ELF-1 (cell line): Measurements from ENCODE around the gene ADAT3.
A peak's percentile ranks its signal among the peaks of the same experiment; 100 is the strongest.

ENCODE experiments used
- DNase-seq: peaks from one replicate; pipeline ENCODE4 v3.0.0-alpha.2; 2016; ENCODE audit warnings: low read depth, low spot score

Gene ADAT3

GRCh38 chr19:1936916-1937610, 31.9 kb downstream of the ADAT3 start:
- DNase-seq, result no peak

- peak; percentile 20 for DNase-seq
Measured at GRCh38 chr19:1938071-1938470, 32.9 kb downstream of the ADAT3 start.

GRCh38 chr19:1941146-1942077, 36.2 kb downstream of the ADAT3 start, which contains the start of gene CSNK1G2:
TSS of gene CSNK1G2 (plus strand) at chr19:1941172. CDS start at chr19:1969773, 28,601 bp downstream.
- no peak for DNase-seq

GRCh38 chr19:1942078-1942933, 37.1 kb downstream of the ADAT3 start:
- DNase-seq, result peak; percentile 92

GRCh38 chr19:1942934-1943555, 37.8 kb downstream of the ADAT3 start:
- DNase-seq, result peak; percentile 24

- DNase-seq, result peak; percentile 55
Measured at GRCh38 chr19:1943661-1944087, 38.5 kb downstream of the ADAT3 start.

- DNase-seq, result peak; percentile 31
Measured at GRCh38 chr19:1944088-1944915, 39.1 kb downstream of the ADAT3 start.

- DNase-seq, result no peak
Measured at GRCh38 chr19:1944916-1945561, 39.8 kb downstream of the ADAT3 start.

GRCh38 chr19:1945899-1946298, 40.7 kb downstream of the ADAT3 start:
- DNase-seq, result peak; percentile 85

- peak; percentile 60 for DNase-seq
Measured at GRCh38 chr19:1947651-1948209, 42.5 kb downstream of the ADAT3 start.

- DNase-seq, result no peak
Measured at GRCh38 chr19:1949304-1950101, 44.3 kb downstream of the ADAT3 start.

GRCh38 chr19:1950640-1951039, 45.4 kb downstream of the ADAT3 start:
- no peak for DNase-seq

GRCh38 chr19:1952635-1953034, 47.4 kb downstream of the ADAT3 start:
- no peak for DNase-seq

GRCh38 chr19:1953037-1953436, 47.8 kb downstream of the ADAT3 start:
- no peak for DNase-seq

- DNase-seq, result no peak
Measured at GRCh38 chr19:1953441-1954094, 48.4 kb downstream of the ADAT3 start.

- DNase-seq, result no peak
Measured at GRCh38 chr19:1954532-1954933, 49.3 kb downstream of the ADAT3 start.

GRCh38 chr19:1955171-1956121, 50.2 kb downstream of the ADAT3 start:
- no peak for DNase-seq
